K562 (cell line): ENCODE results near the gene RPS19BP1. TPM values are rescaled to one million over a fixed set of nuclear protein-coding genes. Genes with fewer than 3 reads are reported as not detected.

ENCODE experiments used
- COPS2 ChIP-seq: fragments of 450-650 bp; conservative IDR thresholded peaks from 2 replicates; pipeline ENCODE4 v1.6.1; 2016; ENCODE audit warnings: mild to moderate bottlenecking, moderate library complexity
- CSDE1 ChIP-seq, 2 experiments: fragments of 450-650 bp; IDR thresholded peaks; 2 replicates each; pipeline ENCODE4 v1.6.1; 2016; ENCODE audit warnings: mild to moderate bottlenecking in 1 of 2
- DNMT1 ChIP-seq: fragments of 450-650 bp; IDR thresholded peaks from 2 replicates; pipeline ENCODE4 v1.6.1; 2016; ENCODE audit warnings: antibody characterized with exemption, mild to moderate bottlenecking
- FOXJ3 ChIP-seq: sonication (generic); formaldehyde crosslinking; IDR thresholded peaks from 2 replicates; pipeline ENCODE4 v1.4.0; 2020; ENCODE audit warnings: mild to moderate bottlenecking, missing genetic modification reagents
- KDM4B ChIP-seq, 2 experiments: fragments of 450-650 bp in 1 of 2; sonication (generic) in 1 of 2; IDR thresholded peaks; 2 replicates each; pipeline ENCODE4 v1.6.1; 2016 to 2017; ENCODE audit warnings: borderline replicate concordance in 2 of 2, antibody characterized with exemption in 1 of 2, low read depth in 1 of 2, mild to moderate bottlenecking in 1 of 2
- MAFG ChIP-seq: fragments of 450-650 bp; conservative IDR thresholded peaks from 2 replicates; pipeline ENCODE4 v1.6.1; 2016; ENCODE audit warnings: missing genetic modification characterization, missing compliant biosample characterization
- MEIS2 ChIP-seq: fragments of 450-650 bp; IDR thresholded peaks from 2 replicates; pipeline ENCODE4 v1.6.1; 2014; ENCODE audit warnings: mild to moderate bottlenecking; ENCODE audit not compliant: partially characterized antibody
- PRPF4 ChIP-seq: fragments of 200-400 bp; formaldehyde crosslinking; IDR thresholded peaks from one replicate; pipeline ENCODE4 v1.6.1; 2017; ENCODE audit warnings: low read length, low read depth, mild to moderate bottlenecking; ENCODE audit not compliant: insufficient read depth, poor library complexity, severe bottlenecking
- TCFL5 ChIP-seq: fragments of 250-450 bp; sonication (Bioruptor Pico); conservative IDR thresholded peaks from 2 replicates; pipeline ENCODE4 v1.6.1; 2021; ENCODE audit warnings: mild to moderate bottlenecking, moderate library complexity, matching md5 sums
- THAP12 ChIP-seq: fragments of 250-450 bp; sonication (Bioruptor Pico); IDR thresholded peaks from 2 replicates; pipeline ENCODE4 v1.9.0; 2021; ENCODE audit warnings: mild to moderate bottlenecking, inconsistent platforms
- UBTF ChIP-seq, 2 experiments: IDR thresholded peaks; 2 replicates each; pipeline ENCODE4 v1.6.1; 2012; ENCODE audit warnings: improper control_type of control experiment in 2 of 2, low read depth in 2 of 2, low read length in 2 of 2, borderline replicate concordance in 1 of 2
- ZFP1 ChIP-seq: fragments of 450-650 bp; formaldehyde crosslinking; IDR thresholded peaks from 2 replicates; pipeline ENCODE4 v1.4.0; 2020; ENCODE audit warnings: mild to moderate bottlenecking, mixed read lengths
- ZNF165 ChIP-seq: fragments of 250-450 bp; sonication (Bioruptor Pico); IDR thresholded peaks from 2 replicates; pipeline ENCODE4 v1.4.0; 2020; ENCODE audit warnings: borderline replicate concordance
- ZNF23 ChIP-seq: fragments of 250-450 bp; sonication (Bioruptor Pico); IDR thresholded peaks from 2 replicates; pipeline ENCODE4 v1.4.0; 2020; ENCODE audit warnings: mild to moderate bottlenecking
- ZNF384 ChIP-seq: IDR thresholded peaks from 2 replicates; pipeline ENCODE4 v1.6.1; 2012; ENCODE audit warnings: low read depth, low read length, improper control_type of control experiment
- ZNF785 ChIP-seq: fragments of 250-450 bp; sonication (Bioruptor Pico); IDR thresholded peaks from 2 replicates; pipeline ENCODE4 v1.4.0; 2020; ENCODE audit warnings: mild to moderate bottlenecking
- polyA plus RNA-seq, 8 experiments: library from polyadenylated mRNA; depleted of rRNA in 4 of 8; stranded (reverse) in 5 of 8; unstranded in 3 of 8; fragments of >200 nt; fragmentation: Nextera tagmentation in 2 of 8; fragmentation: Illumina TruSeq in 1 of 8; extraction: Ambion mirVana in 2 of 8; extraction: Trizol in 1 of 8; gene quantifications; 2 replicates each; pipeline versions ENCODE4 v1.2.1 to v1.2.3, GENCODE V29; 2011 to 2014; ENCODE audit warnings: inconsistent platforms in 1 of 8, missing spikeins in 1 of 8
- total RNA-seq, 7 experiments: library from RNA; depleted of rRNA in 6 of 7; stranded (reverse); fragments of >200 nt in 6 of 7; fragmentation: Illumina TruSeq in 2 of 7; extraction: Trizol in 2 of 7; gene quantifications; 2 replicates each; pipeline versions ENCODE4 v1.2.1 to v1.2.3, GENCODE V29; 2011 to 2021; ENCODE audit warnings: low replicate concordance in 1 of 7
- TF ChIP-seq, protein P1 (sequence below), 2 experiments: fragments of 450-650 bp; IDR thresholded peaks; 2 replicates each; pipeline ENCODE4 v1.6.1; 2016
- TF ChIP-seq, protein P2 (sequence below), 2 experiments: IDR thresholded peaks in 1 of 2; conservative IDR thresholded peaks in 1 of 2; 2 replicates each; pipeline ENCODE4 v1.6.1; 2016; ENCODE audit warnings: low read depth in 2 of 2, mild to moderate bottlenecking in 1 of 2, missing compliant biosample characterization in 1 of 2, missing genetic modification characterization in 1 of 2, moderate library complexity in 1 of 2

RPS19BP1 gene
- total and polyA plus RNA-seq, 9 of the 15 experiments (the other 6 are each of a cell fraction or from before 2014, with no cell fraction given): 3.0 to 223 (median 84.3) TPM

DNA sequence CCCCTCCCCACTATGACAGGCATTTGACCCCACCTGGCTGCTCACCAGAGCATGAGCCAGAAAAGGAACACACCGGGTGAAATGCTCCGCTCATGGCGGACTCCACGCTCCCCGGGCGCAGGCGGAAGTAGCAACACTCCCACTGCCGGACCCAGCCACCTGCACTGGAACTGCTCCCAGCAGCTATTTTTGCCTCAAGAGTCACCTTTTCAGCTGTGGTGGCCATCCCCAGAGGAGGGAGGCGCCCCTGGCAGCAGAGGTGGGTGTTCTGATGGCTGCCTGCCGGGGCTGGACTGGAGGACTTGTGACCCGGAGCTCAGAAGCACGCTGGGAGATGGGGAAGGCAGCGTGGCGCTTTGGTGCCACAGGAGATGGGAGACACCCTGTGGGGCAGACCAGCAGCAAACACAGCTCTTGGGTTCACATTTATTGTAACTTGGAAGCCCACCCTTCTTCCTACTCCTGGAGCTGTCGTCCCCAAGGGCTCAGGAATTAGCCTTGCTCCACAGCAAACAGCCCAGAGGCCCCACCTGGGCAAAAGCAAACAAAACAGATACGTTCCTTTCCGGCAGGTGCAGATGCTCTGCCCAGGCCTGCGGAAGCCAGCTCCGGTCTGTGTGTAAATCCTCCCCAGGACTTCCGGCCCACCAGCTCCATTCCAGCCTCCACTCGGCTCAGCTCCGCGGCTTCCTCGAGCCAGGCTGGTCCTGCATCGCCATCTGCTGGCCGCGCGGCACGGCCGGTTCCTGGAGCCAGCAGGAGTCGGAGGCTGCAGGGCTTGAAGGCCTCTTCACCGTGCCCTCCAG lies 3.7 kb downstream of the RPS19BP1 start (continued):
- TF ChIP-seq THAP12 (CRISPR knock-in tag) (no peak), ZNF785 (no peak), ZNF23 (CRISPR knock-in tag) (no peak), UBTF (IDR thresholded peaks at IDR 0.05; ENCODE audit: borderline replicate concordance in 1 of 2, low read depth in 2 of 2, low read length in 2 of 2) (no peak; a peak in 1 of 4 replicates), FOXJ3 (CRISPR knock-in tag) (no peak), CSDE1 (IDR thresholded peaks at IDR 0.05) (no peak), KDM4B (IDR thresholded peaks at IDR 0.05; ENCODE audit: borderline replicate concordance in 2 of 2, low read depth in 1 of 2) (peak in 1 of 2 experiments; percentile 62; a peak in 1 of 4 replicates), PRPF4 (no peak), MAFG (tag) (no peak), DNMT1 (no peak), COPS2 (no peak), ZNF165 (CRISPR knock-in tag) (no peak), TCFL5 (CRISPR knock-in tag) (no peak), ZFP1 (no peak), ZNF384 (0 out of 2 replicates have a peak, but pooled peaks have one; percentile 11), MEIS2 (no peak)
- TF ChIP-seq, protein P1, sequence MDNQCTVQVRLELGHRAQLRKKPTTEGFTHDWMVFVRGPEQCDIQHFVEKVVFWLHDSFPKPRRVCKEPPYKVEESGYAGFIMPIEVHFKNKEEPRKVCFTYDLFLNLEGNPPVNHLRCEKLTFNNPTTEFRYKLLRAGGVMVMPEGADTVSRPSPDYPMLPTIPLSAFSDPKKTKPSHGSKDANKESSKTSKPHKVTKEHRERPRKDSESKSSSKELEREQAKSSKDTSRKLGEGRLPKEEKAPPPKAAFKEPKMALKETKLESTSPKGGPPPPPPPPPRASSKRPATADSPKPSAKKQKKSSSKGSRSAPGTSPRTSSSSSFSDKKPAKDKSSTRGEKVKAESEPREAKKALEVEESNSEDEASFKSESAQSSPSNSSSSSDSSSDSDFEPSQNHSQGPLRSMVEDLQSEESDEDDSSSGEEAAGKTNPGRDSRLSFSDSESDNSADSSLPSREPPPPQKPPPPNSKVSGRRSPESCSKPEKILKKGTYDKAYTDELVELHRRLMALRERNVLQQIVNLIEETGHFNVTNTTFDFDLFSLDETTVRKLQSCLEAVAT (IDR thresholded peaks at IDR 0.05): no peak; a peak in 1 of 4 replicates
- TF ChIP-seq, protein P2, sequence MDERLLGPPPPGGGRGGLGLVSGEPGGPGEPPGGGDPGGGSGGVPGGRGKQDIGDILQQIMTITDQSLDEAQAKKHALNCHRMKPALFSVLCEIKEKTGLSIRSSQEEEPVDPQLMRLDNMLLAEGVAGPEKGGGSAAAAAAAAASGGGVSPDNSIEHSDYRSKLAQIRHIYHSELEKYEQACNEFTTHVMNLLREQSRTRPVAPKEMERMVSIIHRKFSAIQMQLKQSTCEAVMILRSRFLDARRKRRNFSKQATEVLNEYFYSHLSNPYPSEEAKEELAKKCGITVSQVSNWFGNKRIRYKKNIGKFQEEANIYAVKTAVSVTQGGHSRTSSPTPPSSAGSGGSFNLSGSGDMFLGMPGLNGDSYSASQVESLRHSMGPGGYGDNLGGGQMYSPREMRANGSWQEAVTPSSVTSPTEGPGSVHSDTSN (CRISPR knock-in tag; IDR thresholded peaks at IDR 0.05; ENCODE audit: low read depth): no peak
- TF ChIP-seq, protein P2 (tag; conservative IDR thresholded peaks at IDR 0.05; ENCODE audit: low read depth): no peak
